WI38 (cell line): Measurements from ENCODE around the gene EFNA1.
A peak's percentile ranks its signal among the peaks of the same experiment; 100 is the strongest.

ENCODE experiments used
- H3K4me3 ChIP-seq: 2 replicates; pipeline ENCODE4 v1.5.1; 2011; ENCODE audit warnings: low read depth, mild to moderate bottlenecking, control low read depth, low read length
- CTCF ChIP-seq: IDR thresholded peaks from 2 replicates; pipeline ENCODE4 v1.5.1; 2012; ENCODE audit warnings: low read depth, mild to moderate bottlenecking, control low read depth, low read length

Gene EFNA1

GRCh38 chr1:155133799-155134281 is 6.2 kb downstream of the EFNA1 start:
- no peak for TF ChIP-seq CTCF
- no peak overlapping the region for H3K4me3 ChIP-seq

- no peak for TF ChIP-seq CTCF
- H3K4me3 ChIP-seq = peak overlapping the region; percentile 64
Observed at GRCh38 chr1:155134322-155134721, 6.6 kb downstream of the EFNA1 start.

- peak overlapping the region; percentile 64 for H3K4me3 ChIP-seq
Observed at GRCh38 chr1:155134880-155135414, 7.3 kb downstream of the EFNA1 start.

GRCh38 chr1:155135415-155136028 is 7.8 kb downstream of the EFNA1 start, which contains the start of gene SLC50A1:
Gene SLC50A1 (plus strand): TSS chr1:155135852. CDS start chr1:155135912, 60 bp downstream.
- no peak for TF ChIP-seq CTCF
- peak within 1 kb of the TSS; percentile 64 for H3K4me3 ChIP-seq

More at GRCh38 chr1:155134880-155135414, 7.3 kb downstream of the EFNA1 start:
- TF ChIP-seq CTCF = no peak

GRCh38 chr1:155136748-155137147 is 9.1 kb downstream of the EFNA1 start:
- H3K4me3 ChIP-seq = peak overlapping the region; percentile 64
- no peak for TF ChIP-seq CTCF

GRCh38 chr1:155137154-155137949 is 9.7 kb downstream of the EFNA1 start:
- no peak for TF ChIP-seq CTCF
- H3K4me3 ChIP-seq = no peak overlapping the region; the same call in 1 of the 2 replicates
